Neural progenitor cell (in vitro differentiated cells): ENCODE measurements around the gene SMYD3.

Source experiments
- EZH2phosphoT487 ChIP-seq: fragments of 200-600 bp; sonication (generic); IDR thresholded peaks from 2 replicates; pipeline ENCODE4 v1.6.1; 2017; ENCODE audit warnings: antibody characterized with exemption
- TF ChIP-seq, protein P1 (sequence below): fragments of 200-600 bp; sonication (generic); IDR thresholded peaks from 2 replicates; pipeline ENCODE4 v1.5.1; 2017; ENCODE audit warnings: antibody characterized with exemption, mild to moderate bottlenecking

- TF ChIP-seq, protein P1, sequence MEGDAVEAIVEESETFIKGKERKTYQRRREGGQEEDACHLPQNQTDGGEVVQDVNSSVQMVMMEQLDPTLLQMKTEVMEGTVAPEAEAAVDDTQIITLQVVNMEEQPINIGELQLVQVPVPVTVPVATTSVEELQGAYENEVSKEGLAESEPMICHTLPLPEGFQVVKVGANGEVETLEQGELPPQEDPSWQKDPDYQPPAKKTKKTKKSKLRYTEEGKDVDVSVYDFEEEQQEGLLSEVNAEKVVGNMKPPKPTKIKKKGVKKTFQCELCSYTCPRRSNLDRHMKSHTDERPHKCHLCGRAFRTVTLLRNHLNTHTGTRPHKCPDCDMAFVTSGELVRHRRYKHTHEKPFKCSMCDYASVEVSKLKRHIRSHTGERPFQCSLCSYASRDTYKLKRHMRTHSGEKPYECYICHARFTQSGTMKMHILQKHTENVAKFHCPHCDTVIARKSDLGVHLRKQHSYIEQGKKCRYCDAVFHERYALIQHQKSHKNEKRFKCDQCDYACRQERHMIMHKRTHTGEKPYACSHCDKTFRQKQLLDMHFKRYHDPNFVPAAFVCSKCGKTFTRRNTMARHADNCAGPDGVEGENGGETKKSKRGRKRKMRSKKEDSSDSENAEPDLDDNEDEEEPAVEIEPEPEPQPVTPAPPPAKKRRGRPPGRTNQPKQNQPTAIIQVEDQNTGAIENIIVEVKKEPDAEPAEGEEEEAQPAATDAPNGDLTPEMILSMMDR, result no peak
- TF ChIP-seq EZH2phosphoT487, result no peak
Observed at GRCh38 chr1:246258250-246258649, 248.8 kb downstream of the SMYD3 start.
